GM12878 (cell line): ENCODE measurements around the gene RELL2. TPM values are rescaled to one million over a fixed set of nuclear protein-coding genes. Genes with fewer than 3 reads are reported as not detected.

Experiments used
- BMI1 ChIP-seq: fragments of 450-650 bp; IDR thresholded peaks from 2 replicates; pipeline ENCODE4 v1.6.1; 2016; ENCODE audit warnings: mild to moderate bottlenecking, moderate library complexity, borderline replicate concordance
- CEBPZ ChIP-seq: fragments of 150-350 bp; IDR thresholded peaks from 2 replicates; pipeline ENCODE4 v1.6.1; 2016; ENCODE audit warnings: low read depth, low read length
- HDGF ChIP-seq: fragments of 450-650 bp; IDR thresholded peaks from 2 replicates; pipeline ENCODE4 v1.6.1; 2016; ENCODE audit warnings: antibody characterized with exemption
- IKZF2 ChIP-seq, 2 experiments: fragments of 450-650 bp; IDR thresholded peaks; 2 replicates each; pipeline ENCODE4 v1.6.1; 2017; ENCODE audit warnings: mild to moderate bottlenecking in 2 of 2, moderate library complexity in 2 of 2
- POLR2AphosphoS2 ChIP-seq: IDR thresholded peaks from 2 replicates; pipeline ENCODE4 v1.6.1; 2011; ENCODE audit warnings: low read depth, mild to moderate bottlenecking, low read length, improper control_type of control experiment, moderate library complexity
- SRF ChIP-seq, 2 experiments: IDR thresholded peaks; 2 replicates each; pipeline ENCODE4 v1.6.1; 2011; ENCODE audit warnings: low read depth in 2 of 2, low read length in 2 of 2, mild to moderate bottlenecking in 1 of 2, moderate library complexity in 1 of 2
- ZNF24 ChIP-seq: fragments of 450-650 bp; IDR thresholded peaks from 2 replicates; pipeline ENCODE4 v1.6.1; 2017; ENCODE audit warnings: antibody characterized with exemption, mild to moderate bottlenecking
- ZNF384 ChIP-seq: IDR thresholded peaks from 2 replicates; pipeline ENCODE4 v1.6.1; 2012; ENCODE audit warnings: low read depth, mild to moderate bottlenecking, low read length, improper control_type of control experiment, borderline replicate concordance
- polyA plus RNA-seq, 11 experiments: library from polyadenylated mRNA; depleted of rRNA in 4 of 11; unstranded in 6 of 11; stranded (reverse) in 5 of 11; fragments of >200 nt; fragmentation: Nextera tagmentation in 4 of 11; fragmentation: Illumina TruSeq in 1 of 11; extraction: Ambion mirVana in 4 of 11; extraction: Trizol in 1 of 11; gene quantifications; 1 replicate in 1 of 11; 2 replicates in 10 of 11; pipeline versions ENCODE4 v1.2.1 to v1.2.3, GENCODE V29; 2011 to 2016; ENCODE audit warnings: inconsistent platforms in 2 of 11, missing spikeins in 2 of 11, low read depth in 1 of 11
- total RNA-seq, 4 experiments: library from RNA; depleted of rRNA in 3 of 4; stranded (reverse); fragments of >200 nt in 3 of 4; fragmentation: Illumina TruSeq in 1 of 4; extraction: Trizol in 1 of 4; gene quantifications; 2 replicates each; pipeline versions ENCODE4 v1.2.1 to v1.2.3, GENCODE V29; 2013 to 2021
- TF ChIP-seq, protein P1 (sequence below): IDR thresholded peaks from 2 replicates; pipeline ENCODE4 v1.6.1; 2011; ENCODE audit warnings: low read depth, low read length, improper control_type of control experiment, borderline replicate concordance
- TF ChIP-seq, protein P2 (sequence below): fragments of 450-650 bp; IDR thresholded peaks from 2 replicates; pipeline ENCODE4 v1.6.1; 2017; ENCODE audit warnings: mild to moderate bottlenecking, moderate library complexity
- TF ChIP-seq, protein P3 (sequence below): IDR thresholded peaks from 2 replicates; pipeline ENCODE4 v1.6.1; 2012; ENCODE audit warnings: low read length, inconsistent platforms
- TF ChIP-seq, protein P4 (sequence below): IDR thresholded peaks from 2 replicates; pipeline ENCODE4 v1.6.1; 2012; ENCODE audit warnings: mild to moderate bottlenecking, low read depth, low read length
- TF ChIP-seq, protein P5 (sequence below): IDR thresholded peaks from 2 replicates; pipeline ENCODE4 v1.6.1; 2012; ENCODE audit warnings: low read depth, low read length, improper control_type of control experiment

The RELL2 gene
- total and polyA plus RNA-seq, 10 of the 15 experiments (the other 5 are each of a cell fraction or from before 2014, with no cell fraction given) = 0.23 to 21.4 (median 7.1) TPM

DNA sequence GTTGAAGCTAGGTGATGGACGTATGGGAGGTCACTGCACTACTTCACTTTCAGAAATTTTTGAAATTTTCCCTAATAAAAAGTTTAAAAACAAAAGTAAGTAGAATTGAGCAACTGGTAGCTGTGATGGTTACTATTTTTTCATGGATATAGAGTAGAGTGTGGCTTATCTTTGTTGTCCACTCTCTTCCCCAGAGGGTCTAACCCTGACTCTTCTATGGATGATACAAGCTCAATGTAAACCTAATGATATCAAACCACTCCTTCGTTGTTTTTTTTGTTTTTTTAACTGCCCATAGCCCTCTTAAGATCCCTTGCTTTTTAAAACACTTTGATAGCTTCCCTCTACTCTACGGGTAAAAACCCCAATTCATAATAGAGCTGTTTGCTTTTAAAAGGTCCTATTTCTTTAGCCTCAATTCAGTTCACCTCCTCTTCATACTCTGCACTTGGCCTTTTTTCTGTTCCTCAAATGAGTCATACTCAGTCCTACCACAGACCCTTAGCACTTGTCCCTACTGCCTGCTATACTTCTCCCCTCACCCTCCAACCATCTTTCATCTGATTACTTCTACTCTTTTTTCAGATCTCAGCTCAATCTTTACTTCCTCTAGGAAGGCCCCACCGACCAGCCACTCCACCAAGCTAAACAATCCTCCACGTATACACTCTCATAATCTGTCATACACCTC lies 2.8 kb upstream of the RELL2 start (continued):
- TF ChIP-seq, protein P1, sequence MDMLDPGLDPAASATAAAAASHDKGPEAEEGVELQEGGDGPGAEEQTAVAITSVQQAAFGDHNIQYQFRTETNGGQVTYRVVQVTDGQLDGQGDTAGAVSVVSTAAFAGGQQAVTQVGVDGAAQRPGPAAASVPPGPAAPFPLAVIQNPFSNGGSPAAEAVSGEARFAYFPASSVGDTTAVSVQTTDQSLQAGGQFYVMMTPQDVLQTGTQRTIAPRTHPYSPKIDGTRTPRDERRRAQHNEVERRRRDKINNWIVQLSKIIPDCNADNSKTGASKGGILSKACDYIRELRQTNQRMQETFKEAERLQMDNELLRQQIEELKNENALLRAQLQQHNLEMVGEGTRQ = no peak
- TF ChIP-seq HDGF (0 out of 2 replicates have a peak, but pooled peaks have one; percentile 37), BMI1 (no peak), ZNF384 (peak; percentile 63), SRF (IDR thresholded peaks at IDR 0.05; ENCODE audit: low read depth in 2 of 2, low read length in 2 of 2) (no peak), POLR2AphosphoS2 (no peak), CEBPZ (no peak), IKZF2 (IDR thresholded peaks at IDR 0.05) (peak; percentile 59 to 73; a peak in 2 of 4 replicates), ZNF24 (0 out of 2 replicates have a peak, but pooled peaks have one; percentile 36)
- TF ChIP-seq, protein P2, sequence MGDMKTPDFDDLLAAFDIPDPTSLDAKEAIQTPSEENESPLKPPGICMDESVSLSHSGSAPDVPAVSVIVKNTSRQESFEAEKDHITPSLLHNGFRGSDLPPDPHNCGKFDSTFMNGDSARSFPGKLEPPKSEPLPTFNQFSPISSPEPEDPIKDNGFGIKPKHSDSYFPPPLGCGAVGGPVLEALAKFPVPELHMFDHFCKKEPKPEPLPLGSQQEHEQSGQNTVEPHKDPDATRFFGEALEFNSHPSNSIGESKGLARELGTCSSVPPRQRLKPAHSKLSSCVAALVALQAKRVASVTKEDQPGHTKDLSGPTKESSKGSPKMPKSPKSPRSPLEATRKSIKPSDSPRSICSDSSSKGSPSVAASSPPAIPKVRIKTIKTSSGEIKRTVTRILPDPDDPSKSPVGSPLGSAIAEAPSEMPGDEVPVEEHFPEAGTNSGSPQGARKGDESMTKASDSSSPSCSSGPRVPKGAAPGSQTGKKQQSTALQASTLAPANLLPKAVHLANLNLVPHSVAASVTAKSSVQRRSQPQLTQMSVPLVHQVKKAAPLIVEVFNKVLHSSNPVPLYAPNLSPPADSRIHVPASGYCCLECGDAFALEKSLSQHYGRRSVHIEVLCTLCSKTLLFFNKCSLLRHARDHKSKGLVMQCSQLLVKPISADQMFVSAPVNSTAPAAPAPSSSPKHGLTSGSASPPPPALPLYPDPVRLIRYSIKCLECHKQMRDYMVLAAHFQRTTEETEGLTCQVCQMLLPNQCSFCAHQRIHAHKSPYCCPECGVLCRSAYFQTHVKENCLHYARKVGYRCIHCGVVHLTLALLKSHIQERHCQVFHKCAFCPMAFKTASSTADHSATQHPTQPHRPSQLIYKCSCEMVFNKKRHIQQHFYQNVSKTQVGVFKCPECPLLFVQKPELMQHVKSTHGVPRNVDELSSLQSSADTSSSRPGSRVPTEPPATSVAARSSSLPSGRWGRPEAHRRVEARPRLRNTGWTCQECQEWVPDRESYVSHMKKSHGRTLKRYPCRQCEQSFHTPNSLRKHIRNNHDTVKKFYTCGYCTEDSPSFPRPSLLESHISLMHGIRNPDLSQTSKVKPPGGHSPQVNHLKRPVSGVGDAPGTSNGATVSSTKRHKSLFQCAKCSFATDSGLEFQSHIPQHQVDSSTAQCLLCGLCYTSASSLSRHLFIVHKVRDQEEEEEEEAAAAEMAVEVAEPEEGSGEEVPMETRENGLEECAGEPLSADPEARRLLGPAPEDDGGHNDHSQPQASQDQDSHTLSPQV = no peak
- TF ChIP-seq, protein P3, sequence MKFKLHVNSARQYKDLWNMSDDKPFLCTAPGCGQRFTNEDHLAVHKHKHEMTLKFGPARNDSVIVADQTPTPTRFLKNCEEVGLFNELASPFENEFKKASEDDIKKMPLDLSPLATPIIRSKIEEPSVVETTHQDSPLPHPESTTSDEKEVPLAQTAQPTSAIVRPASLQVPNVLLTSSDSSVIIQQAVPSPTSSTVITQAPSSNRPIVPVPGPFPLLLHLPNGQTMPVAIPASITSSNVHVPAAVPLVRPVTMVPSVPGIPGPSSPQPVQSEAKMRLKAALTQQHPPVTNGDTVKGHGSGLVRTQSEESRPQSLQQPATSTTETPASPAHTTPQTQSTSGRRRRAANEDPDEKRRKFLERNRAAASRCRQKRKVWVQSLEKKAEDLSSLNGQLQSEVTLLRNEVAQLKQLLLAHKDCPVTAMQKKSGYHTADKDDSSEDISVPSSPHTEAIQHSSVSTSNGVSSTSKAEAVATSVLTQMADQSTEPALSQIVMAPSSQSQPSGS = peak; percentile 70; the same call in 1 of the 2 replicates
- TF ChIP-seq, protein P4, sequence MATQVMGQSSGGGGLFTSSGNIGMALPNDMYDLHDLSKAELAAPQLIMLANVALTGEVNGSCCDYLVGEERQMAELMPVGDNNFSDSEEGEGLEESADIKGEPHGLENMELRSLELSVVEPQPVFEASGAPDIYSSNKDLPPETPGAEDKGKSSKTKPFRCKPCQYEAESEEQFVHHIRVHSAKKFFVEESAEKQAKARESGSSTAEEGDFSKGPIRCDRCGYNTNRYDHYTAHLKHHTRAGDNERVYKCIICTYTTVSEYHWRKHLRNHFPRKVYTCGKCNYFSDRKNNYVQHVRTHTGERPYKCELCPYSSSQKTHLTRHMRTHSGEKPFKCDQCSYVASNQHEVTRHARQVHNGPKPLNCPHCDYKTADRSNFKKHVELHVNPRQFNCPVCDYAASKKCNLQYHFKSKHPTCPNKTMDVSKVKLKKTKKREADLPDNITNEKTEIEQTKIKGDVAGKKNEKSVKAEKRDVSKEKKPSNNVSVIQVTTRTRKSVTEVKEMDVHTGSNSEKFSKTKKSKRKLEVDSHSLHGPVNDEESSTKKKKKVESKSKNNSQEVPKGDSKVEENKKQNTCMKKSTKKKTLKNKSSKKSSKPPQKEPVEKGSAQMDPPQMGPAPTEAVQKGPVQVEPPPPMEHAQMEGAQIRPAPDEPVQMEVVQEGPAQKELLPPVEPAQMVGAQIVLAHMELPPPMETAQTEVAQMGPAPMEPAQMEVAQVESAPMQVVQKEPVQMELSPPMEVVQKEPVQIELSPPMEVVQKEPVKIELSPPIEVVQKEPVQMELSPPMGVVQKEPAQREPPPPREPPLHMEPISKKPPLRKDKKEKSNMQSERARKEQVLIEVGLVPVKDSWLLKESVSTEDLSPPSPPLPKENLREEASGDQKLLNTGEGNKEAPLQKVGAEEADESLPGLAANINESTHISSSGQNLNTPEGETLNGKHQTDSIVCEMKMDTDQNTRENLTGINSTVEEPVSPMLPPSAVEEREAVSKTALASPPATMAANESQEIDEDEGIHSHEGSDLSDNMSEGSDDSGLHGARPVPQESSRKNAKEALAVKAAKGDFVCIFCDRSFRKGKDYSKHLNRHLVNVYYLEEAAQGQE = no peak
- TF ChIP-seq, protein P5, sequence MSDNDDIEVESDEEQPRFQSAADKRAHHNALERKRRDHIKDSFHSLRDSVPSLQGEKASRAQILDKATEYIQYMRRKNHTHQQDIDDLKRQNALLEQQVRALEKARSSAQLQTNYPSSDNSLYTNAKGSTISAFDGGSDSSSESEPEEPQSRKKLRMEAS = no peak
